HuH-7 (cell line): ENCODE measurements around the gene INO80.

Experiments
- DNase-seq: peaks from one replicate; pipeline ENCODE4 v3.0.0; 2011; ENCODE audit warnings: low spot score

Gene INO80

DNA sequence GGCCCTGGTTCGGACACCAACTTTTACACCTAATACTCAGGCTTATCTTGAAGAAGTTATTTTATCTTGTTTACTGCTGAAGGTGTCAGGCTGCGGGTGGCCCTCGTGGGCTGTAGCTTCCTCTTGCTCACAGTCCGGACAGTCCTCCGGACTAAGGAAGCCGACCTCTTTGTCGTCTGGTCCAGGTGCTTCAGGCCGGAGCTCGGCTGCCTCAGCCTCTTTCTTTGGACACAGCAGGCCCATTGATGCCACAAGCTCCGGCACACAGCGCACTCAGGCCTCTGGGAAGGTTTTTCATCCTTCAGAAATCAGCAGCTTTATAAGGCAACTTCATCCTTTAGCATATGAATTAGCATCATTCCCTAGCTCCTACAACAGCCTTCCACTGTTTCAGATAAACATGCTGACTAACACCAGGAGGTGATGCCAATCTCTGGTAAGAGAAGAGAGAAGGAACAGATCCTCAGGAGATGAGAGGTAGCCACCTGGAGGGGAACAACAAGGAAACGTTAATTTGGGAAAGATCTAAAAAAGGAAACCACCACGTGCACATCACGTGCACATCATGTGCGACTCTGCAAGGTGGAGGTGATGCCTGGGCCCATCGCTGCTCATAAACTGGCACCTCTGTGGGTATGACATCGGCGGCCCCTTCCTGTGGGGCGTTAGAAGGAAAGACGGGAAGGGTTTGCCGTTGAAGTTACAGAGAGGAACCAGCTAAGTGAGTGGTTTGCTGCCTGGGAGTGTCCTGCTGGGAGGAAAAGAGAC, 167.2 kb downstream of the INO80 start:
- DNase-seq = no peak

DNA sequence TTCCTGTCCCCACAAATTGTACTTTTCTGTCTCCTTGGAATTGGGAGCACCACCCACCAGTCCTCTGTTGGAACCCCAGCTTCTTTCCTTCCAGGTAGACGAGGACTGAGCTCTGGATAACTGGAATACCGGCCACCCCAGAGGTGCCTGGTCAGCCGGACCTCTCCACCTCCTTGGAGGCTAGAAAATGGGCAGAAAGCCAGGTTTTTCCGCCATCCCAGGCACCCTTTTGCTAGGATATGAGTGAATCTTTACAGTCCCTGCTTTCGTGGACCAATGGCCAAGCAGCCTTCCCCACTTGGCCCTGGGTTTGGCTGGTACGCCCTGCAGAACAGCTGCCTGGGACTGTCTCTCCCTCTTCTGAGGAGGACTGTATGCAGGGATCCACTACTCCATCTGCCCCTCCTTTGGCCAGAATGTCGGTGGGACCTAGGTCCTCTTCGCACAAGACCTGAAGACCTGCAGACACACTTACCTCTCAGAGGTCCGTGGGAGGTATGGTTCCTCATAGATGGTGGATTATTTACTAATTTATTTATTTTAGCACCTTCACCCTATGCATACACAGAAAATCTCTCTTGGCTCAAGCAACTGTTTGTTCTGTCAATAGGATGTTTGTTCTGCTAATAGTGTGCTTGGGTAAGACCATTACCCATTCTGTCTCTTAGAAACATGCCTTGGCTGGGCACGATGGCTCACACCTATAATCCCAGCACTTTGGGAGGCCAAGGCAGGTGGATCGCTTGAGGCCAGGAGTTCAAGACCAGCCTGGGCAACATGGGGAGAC, 171.4 kb downstream of the INO80 start:
- no peak for DNase-seq

DNA sequence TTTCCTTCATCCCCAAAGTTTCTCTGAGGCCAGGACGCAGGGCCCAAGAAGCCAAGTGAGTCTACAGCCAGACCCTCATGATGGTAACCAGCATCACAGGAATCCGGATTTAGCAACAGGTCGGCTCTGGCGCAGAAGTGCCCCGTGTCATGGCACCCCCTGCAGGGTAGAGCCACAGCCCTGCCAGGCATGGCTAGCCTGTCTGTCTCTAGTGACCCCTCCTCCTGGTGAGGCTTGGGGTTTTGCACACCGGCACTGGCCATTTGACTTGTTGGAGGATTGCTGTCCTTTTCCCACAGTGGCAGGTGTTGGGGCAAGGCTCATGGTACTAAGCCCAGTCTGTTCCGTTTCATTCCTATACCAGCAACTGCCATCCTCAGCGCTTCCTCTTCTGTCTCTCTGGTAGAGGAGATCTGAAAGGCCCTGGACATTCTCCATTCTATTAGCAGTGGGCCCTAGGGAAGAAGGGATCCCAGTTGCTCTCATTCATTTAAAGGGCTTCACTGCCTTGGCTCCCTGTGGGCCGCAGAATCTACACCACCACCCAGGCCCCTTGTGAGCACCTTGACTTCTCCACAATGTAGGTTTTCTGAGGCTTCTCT, 172.2 kb downstream of the INO80 start:
- no peak for DNase-seq

DNA sequence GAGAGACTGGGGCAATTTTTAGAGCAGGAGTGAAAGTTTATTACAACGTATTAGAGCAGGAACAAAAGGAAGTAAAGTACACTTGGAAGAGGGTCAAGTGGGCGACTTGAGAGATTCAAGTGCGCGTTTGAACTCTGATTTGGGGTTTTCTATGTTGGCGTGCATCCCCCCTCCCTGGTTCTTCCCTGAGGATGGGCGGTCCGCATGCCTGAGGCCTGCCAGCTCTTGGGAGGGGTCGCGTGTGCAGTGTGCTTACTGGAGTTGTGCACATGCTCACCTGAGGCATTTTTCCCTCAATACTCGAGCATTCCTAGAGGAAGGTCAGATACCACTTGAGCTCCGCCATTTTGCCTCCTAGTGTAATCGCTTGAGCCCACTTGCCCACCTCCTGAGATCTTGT, 173.2 kb downstream of the INO80 start:
- DNase-seq = no peak

DNA sequence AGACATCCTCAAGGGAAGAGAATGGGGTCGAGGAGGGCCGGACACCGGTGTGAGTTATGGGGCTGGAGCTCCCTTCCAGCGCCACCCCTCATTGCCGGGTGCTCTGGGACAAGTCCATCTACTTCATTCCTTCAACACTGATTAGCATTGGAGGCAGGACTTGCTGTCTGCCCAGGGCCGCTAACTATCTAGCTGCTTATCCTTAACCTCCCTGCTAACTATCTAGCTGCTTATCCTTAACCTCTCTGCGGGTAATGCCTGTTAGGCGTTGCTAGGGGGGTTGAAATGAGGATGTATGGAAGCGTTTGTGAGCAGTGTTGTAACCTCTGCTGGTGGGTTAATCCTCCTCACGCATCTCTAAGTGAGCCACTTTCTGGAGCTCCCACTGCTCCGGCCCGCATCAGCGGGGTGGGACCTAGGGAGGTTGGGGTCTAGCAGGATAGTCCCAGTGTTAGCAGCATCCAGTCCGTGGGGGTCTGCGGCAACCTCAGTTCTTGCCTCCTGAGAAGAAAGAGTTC, 173.7 kb downstream of the INO80 start:
- DNase-seq = no peak

DNA sequence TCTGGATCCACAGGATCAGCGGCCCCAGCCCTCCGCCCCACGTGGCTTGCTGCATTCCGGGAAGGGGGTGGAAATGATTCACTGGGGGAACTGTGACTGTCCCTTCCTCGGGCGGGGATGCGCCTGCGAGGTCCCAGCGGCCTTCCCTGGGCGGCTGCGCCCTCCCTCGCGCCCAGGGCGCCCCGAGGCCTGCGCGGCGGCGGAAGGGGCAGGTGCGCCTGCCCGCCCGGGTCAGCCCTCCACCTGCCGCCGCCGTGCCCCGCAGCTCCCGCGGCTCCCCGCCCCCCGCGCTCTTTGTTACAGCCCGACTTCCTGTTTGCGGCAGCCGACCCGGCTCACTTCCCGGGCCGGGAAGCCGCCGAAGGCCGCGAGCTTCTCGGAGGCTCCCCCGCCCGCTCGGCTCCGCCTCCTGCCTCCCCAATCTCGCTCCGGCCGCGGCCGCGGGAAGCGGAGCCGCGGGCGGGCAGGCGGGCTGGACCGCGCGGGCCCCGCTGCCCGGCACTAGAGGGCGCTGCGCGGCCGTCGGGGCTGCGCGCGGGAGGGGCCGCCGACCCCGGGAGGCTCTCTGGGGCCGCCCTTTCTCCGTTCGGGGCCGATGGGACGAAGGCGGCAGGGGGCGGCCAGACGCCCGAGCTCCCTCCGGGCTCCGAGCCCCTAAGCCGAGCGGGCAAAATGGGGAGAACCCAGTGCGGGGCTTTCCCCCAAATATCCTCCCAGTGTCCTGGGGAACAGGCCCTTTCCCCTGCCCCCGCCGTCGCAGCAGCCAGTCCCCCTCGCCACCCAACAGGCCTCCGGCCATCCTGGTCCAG, 174.3 kb downstream of the INO80 start:
- peak; percentile 77 for DNase-seq

DNA sequence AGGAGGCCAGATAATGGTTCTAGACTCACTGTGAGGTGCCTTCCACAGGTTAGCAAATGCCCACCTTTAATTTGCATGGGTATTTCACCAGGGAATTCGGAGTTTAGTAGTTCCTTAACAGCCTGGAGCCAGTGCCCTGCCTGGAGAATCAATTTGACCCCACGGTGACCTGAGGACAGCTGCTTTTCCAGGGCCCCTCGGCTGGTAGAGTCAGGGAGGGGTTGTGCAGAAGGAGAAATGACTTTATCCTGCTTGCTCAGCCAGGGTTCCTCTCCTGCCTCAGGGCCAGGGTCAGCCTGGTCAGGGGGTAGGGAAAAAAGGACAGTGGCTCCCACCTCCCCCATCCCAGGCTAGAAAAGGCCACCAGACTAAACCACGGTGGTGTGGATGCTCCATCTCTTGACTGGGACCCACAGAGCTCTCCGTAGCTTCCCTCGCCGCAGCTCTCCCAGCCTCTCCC, 175.0 kb downstream of the INO80 start:
- no peak for DNase-seq

DNA sequence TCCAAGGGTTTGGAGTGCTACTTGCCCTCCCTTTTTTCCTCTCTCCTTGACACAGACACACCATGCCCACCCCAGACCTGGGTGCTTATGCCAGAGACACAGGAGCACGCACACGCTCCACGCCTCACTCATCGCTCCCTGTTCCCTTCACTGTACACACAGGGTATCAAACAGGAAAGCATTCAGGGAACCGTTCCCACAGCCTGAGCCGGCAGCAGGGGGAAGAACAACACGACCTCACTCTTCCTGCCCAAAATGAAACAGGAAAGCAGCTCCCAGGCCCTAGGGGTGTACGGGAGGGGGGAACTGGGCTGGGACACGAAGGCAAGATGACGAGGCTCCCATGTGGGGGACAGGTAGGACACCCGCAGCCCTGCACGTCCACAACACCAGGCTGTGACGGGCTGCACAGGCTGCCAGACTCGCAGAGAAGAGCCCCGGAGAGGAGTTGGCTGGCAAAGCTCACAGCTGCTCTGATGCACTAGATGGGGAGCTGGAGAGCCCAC, 175.7 kb downstream of the INO80 start:
- DNase-seq = no peak

DNA sequence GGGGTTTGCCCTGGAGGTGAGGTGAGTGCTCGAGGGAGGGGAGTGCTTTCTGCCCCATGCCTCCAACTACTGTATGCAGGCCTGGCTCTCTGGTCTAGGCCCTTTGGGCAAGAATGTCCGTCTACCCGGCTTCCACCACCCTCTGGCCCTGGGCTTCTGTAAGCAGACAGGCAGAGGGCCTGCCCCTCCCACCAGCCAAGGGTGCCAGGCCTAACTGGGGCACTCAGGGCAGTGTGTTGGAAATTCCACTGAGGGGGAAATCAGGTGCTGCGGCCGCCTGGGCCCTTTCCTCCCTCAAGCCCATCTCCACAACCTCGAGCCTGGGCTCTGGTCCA, 177.6 kb downstream of the INO80 start:
- no peak for DNase-seq

DNA sequence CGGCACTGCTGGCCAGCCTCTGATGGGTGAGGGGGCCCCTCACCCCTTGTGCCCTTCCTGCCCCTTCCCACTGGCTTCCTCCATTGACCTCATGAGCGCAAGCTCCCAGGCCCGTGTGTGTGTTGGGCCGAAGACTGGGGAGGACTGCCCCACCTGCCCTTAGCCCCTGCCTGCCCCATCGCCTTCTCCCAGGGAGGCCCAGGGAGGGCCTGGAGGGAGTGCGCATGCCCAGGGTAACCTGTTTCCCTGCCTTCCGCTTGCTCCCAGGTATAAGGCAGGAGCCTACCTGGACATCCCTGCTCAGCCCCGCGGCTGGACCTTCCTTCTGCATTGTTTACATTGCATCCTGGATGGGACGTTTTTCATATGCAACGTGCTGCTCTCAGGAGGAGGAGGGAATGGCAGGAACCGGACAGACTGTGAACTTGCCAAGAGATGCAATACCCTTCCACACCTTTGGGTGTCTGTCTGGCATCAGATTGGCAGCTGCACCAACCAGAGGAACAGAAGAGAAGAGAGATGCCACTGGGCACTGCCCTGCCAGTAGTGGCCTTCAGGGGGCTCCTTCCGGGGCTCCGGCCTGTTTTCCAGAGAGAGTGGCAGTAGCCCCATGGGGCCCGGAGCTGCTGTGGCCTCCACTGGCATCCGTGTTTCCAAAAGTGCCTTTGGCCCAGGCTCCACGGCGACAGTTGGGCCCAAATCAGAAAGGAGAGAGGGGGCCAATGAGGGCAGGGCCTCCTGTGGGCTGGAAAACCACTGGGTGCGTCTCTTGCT, 178.1 kb downstream of the INO80 start:
- DNase-seq = no peak

DNA sequence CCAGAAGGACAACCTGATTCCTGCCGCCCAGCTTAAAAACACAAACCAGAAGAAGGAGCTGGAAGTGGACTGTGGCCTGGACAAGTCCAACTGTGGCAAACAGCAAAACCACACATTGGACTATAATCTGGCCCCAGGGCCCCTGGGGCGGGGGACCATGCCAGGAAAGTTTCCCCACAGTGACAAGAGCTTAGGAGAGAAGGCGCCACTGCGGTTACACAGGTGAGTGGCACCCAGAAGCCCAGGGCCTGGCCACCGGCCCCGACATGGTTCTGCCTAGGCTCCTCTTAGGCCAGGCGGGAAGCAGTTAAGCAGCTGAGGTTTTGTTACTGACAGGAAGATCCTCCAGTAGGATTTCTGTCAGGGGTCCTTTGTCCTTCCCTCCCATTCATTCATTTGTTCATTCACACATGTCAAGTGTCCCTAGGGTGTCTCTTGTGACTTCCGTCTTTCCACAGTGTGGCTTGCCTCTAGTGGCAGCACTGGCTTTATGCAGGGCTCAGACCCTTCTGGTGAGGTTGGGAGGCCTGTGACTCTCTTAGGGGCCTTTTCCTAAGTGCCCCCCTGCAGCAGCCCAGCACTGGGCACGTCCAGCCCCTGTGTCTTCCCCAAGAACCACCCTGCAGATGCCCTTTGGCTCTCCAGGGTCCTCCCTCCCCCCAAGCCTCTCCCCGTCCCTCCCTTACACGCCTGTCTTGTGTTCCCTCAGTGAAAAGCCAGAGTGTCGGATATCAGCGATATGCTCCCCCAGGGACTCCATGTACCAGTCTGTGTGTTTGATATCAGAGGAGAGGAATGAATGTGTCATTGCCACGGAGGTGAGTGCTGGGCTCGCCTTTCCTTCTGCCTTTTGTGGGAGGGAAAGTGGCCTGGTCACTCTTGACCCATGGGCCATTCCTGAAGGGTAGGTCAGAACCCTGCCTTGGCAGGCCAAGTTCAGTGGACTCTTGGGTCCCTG, 179.1 kb downstream of the INO80 start:
- no peak for DNase-seq

DNA sequence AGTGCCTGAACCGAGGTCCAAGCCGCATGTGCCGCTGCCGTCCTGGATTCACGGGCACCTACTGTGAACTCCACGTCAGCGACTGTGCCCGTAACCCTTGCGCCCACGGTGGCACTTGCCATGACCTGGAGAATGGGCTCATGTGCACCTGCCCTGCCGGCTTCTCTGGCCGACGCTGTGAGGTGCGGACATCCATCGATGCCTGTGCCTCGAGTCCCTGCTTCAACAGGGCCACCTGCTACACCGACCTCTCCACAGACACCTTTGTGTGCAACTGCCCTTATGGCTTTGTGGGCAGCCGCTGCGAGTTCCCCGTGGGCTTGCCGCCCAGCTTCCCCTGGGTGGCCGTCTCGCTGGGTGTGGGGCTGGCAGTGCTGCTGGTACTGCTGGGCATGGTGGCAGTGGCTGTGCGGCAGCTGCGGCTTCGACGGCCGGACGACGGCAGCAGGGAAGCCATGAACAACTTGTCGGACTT, 179.8 kb downstream of the INO80 start:
- no peak for DNase-seq

DNA sequence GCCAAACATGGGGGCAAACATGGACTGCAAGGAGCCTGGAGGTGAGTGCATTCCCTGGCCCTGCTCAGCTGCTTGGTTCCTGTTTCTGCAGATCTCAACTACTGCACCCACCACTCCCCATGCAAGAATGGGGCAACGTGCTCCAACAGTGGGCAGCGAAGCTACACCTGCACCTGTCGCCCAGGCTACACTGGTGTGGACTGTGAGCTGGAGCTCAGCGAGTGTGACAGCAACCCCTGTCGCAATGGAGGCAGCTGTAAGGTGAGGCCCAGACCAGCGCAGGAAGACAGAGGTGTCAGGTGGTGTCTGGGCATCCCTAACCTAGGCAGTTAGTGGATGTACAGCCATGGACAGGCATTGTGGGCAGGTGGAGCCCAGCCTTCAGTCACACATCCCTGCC, 181.6 kb downstream of the INO80 start:
- no peak for DNase-seq

DNA sequence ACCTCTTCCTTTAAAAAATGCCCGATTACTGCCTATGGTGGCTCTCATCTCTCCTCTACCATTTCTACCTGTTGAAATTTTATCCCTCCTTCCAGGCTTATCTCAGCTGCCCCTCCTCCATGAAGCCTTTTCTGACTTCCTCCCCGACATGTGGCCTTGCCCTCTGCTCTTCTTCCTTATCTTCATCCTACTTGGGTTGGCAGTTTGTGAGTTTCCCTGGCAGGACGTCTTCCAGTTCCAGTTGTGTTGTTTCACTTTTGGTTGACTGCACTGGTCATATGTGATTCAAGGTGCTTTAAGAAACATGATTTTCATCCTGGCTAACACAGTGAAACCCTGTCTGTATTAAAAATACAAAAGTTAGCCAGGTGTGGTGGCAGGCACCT, 182.6 kb downstream of the INO80 start:
- DNase-seq = no peak

DNA sequence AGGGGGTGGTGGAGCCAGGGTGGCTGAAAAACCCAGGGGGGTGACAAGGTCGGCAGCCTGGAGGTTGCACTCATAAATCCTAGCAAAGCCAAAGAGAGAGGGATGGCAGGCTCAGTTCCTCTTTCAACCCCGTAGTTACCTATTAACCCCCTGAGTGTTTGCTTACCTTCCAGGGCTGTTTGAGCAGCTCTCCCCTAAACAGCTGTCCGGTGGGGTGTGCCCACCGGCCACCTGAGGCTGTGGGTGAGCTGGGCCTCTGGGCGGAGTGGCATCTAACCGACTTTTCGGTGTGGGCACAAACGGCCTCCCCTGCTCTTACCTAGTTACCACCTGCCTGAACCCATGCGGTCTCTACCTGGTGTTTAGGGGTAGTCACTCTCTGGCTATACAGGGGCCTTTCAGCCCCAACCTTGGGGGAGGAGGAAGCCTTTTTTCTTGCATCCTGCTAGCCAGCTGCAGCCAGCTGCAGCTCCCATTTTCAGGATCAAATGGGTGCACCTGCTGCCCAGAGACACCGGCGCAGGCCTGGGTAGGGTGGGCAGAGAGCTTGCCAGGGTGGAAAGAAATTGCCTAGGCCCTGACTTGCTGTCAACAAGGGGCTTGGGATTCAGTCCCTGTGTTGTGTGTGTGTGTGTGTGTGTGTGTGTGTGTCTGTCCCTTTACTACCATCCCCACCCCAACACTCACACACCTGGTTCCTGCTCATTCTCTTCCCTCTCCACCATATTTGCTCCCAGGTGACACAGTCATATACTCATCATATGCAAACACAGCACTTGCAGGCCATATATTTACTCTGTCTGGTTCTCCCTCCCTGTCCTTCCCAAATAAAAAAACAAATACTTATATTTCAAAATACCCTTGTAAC, 183.2 kb downstream of the INO80 start:
- DNase-seq = no peak

DNA sequence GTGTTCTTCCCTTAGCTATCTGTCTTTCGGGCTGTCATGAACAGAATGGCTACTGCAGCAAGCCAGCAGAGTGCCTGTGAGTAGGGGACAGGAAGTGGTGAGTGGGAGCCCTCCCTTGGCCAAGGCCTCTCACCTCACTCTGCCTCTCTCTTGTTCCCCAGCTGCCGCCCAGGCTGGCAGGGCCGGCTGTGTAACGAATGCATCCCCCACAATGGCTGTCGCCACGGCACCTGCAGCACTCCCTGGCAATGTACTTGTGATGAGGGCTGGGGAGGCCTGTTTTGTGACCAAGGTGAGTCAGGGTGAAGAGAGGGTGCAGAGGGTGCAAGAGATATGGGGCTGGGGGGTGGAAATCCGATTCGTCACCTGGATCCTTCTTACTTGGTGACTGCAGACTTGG, 183.9 kb downstream of the INO80 start:
- DNase-seq = no peak

DNA sequence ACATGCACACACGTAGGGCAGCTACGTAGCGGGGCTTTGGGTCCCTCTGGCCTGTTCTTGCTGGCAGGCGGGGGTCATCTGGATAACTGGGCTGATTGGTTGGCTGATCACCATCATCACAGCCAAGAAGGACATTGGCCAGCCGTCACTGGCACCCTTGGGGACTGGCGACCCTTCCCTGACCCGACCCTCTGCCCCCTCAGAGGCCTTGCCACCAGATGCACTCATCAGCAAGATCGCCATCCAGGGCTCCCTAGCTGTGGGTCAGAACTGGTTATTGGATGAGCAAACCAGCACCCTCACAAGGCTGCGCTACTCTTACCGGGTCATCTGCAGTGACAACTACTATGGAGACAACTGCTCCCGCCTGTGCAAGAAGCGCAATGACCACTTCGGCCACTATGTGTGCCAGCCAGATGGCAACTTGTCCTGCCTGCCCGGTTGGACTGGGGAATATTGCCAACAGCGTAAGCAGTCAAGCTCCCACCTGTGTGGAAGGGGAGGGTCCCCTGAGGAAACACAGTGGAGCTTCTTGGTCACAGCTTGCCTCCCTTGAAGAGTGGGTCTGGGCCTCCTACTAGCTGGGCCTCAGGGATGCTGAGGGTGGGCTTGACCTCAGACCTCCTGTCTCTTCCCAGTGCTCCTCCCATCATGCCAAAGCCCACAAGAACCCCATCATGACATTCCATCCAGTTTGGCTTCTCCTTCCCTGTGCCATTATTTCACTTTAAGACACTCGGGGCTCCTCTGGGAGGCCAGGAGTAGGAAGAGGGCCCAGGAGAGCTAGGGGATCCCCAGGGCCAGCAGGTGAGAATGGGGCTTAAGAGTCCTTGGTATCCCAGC, 184.6 kb downstream of the INO80 start:
- DNase-seq = no peak
